Measurements from ENCODE around the gene PPRC1.
"Not testable (repeated sequence)": the region's sequence is repeated elsewhere in the genome, so short reads cannot be mapped to it uniquely, and the experiment has no call there.

The PPRC1 gene

GRCh38 chr10:102175415-102175814 is 42.6 kb downstream of the PPRC1 start:
- H3K4me3 ChIP-seq (ENCODE audit: low read depth, low read length): no peak overlapping the region
- peak; percentile 59 for DNase-seq (ENCODE audit: low read depth)
- no peak for TF ChIP-seq CTCF (conservative IDR thresholded peaks at IDR 0.05; ENCODE audit: low read depth, low read length)

- TF ChIP-seq CTCF (conservative IDR thresholded peaks at IDR 0.05; ENCODE audit: low read depth, low read length): no peak
- no peak for DNase-seq (ENCODE audit: low read depth)
- no peak overlapping the region for H3K4me3 ChIP-seq (ENCODE audit: low read depth, low read length)
Measured at GRCh38 chr10:102184606-102185005, 51.8 kb downstream of the PPRC1 start.

- no peak for TF ChIP-seq CTCF (conservative IDR thresholded peaks at IDR 0.05; ENCODE audit: low read depth, low read length)
- DNase-seq (ENCODE audit: low read depth): no peak
- no peak overlapping the region for H3K4me3 ChIP-seq (ENCODE audit: low read depth, low read length)
Measured at GRCh38 chr10:102185272-102185671, 52.4 kb downstream of the PPRC1 start.

DNA sequence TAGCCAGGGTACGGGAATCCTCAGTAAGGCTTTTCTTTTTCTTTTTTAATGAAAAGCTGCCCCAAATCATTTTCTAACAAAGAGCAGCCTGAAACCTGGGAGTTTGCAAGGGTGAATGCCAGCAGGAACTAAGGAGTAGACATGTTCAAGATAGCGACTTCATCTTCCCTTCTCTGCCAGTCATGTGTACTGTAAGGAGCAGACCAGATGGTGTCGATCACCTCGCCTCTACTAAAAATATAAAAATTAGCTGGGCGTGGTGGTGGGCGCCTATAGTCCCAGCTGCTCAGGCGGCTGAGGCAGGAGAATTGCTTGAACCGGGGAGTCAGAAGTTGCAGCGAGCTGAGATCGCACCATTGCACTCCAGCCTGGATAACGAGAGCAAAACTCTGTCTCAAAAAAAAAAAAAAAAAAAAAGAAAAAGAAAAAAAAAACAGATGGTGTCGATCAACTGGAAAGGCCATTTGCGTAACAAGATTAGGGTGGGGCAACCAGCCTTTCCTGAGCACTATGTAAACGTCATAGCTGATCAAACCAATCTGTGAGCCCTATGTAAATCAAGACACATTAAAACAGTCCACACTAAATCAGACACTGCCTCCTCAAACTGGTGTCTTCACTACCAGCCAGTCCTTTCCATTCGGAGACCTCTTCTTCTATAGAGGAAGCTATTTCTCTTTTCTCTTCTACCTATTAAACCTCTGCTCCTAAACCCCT is 53.1 kb downstream of the PPRC1 start:
- DNase-seq (ENCODE audit: low read depth): no peak

DNA sequence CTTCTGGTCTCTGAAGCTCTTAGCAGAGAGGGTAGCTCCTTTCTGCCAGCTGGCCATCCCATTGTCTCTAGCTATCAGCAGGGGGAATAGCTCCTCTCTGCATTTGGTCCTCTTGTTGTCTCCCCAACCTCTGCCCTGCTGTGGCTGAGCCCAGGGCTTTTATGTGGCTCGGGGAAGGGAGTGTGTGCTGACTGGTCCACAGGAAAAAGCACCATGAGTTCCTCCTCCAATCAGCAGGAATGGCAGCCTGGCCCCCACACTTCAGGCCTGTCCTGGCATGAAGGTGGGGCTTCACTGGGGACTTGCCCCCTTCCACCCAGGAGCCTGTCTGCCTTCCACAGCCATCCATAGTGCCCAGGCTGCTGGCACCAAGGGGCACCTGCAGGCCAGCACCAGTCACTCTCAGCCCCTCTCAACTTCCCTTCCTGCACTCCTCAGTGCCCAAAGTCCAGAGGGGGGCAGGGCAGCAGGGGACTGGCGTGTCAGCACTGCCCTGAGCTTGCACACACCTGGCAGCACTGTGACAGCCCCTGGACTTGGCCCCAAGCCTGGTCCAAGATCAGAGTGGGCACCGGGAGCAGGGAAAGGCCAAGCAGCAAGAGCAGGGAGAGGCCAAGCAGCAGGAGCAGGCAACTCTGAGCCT is 55.6 kb downstream of the PPRC1 start:
- no peak for DNase-seq (ENCODE audit: low read depth)
- H3K4me3 ChIP-seq (ENCODE audit: low read depth, low read length): no peak overlapping the region
- no peak for TF ChIP-seq CTCF (conservative IDR thresholded peaks at IDR 0.05; ENCODE audit: low read depth, low read length)

More for the DNA sequence above, 53.1 kb downstream of the PPRC1 start:
- H3K4me3 ChIP-seq (ENCODE audit: low read depth, low read length): no peak overlapping the region
- TF ChIP-seq CTCF (conservative IDR thresholded peaks at IDR 0.05; ENCODE audit: low read depth, low read length): no peak

GRCh38 chr10:102188941-102189898 is 56.4 kb downstream of the PPRC1 start:
- DNase-seq (ENCODE audit: low read depth); H3K4me3 ChIP-seq (ENCODE audit: low read depth, low read length): not testable (repeated sequence)

GRCh38 chr10:102191956-102192355 is 59.1 kb downstream of the PPRC1 start:
- no peak for TF ChIP-seq CTCF (conservative IDR thresholded peaks at IDR 0.05; ENCODE audit: low read depth, low read length)
- H3K4me3 ChIP-seq (ENCODE audit: low read depth, low read length): no peak overlapping the region
- DNase-seq (ENCODE audit: low read depth): no peak

Data from choroid plexus epithelial cell (primary cell).